Colon (tissue), 2 donors: ENCODE measurements around the gene NR4A1.

Experiments
- FAIRE-seq: peaks from 2 replicates; lab custom pipeline; 2012; peaks lifted over from hg19 to GRCh38; lab: Jason Lieb, UNC
- donor health status: control.
- donor health status: control.

The NR4A1 gene

DNA sequence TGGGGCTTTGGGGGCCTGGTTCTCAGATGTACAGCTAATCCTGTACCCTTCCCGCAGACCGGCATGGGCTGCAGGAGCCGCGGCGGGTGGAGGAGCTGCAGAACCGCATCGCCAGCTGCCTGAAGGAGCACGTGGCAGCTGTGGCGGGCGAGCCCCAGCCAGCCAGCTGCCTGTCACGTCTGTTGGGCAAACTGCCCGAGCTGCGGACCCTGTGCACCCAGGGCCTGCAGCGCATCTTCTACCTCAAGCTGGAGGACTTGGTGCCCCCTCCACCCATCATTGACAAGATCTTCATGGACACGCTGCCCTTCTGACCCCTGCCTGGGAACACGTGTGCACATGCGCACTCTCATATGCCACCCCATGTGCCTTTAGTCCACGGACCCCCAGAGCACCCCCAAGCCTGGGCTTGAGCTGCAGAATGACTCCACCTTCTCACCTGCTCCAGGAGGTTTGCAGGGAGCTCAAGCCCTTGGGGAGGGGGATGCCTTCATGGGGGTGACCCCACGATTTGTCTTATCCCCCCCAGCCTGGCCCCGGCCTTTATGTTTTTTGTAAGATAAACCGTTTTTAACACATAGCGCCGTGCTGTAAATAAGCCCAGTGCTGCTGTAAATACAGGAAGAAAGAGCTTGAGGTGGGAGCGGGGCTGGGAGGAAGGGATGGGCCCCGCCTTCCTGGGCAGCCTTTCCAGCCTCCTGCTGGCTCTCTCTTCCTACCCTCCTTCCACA, 7.6 kb downstream of the NR4A1 start:
- no peak for FAIRE-seq

GRCh38 chr12:52059582-52060497, 8.6 kb downstream of the NR4A1 start:
- FAIRE-seq, result no peak

- FAIRE-seq, result no peak
These were observed 9.4 kb downstream of the NR4A1 start for GRCh38 chr12:52060498-52061177.

DNA sequence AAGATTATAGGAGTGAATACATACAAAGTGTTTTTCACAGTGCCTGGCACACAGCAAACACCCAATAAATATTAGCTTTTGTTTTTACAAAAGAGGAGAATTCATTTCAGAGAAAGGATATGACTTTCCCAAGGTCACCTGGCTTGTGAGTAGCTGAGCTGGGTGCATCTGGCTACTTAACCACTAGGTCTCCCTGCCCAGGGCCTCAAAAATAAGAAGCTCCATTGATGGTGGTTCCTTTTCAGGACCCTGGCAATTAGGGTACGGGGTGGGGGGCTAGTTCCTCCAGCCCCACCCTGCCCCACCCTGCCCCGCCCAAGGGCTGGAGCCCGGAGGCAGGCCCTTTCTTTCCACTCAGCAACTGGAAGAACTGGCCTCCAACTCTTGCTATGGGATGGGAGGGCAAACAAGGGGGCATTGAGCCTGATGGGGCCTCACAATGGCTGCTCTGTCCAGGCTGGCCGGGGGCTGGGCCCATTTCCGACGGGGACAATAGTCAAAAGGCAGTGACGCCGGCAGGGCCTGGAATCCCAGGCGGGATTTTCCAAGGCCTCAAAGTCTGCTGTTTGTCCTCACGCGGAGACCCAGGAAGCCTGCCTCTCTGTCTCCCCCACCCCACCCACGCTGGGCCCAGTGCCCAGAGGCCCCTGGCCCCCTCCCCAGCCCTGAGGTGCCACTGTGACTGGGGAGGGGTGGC, 10.4 kb downstream of the NR4A1 start:
- no peak for FAIRE-seq

GRCh38 chr12:52062167-52063081, 11.2 kb downstream of the NR4A1 start:
- FAIRE-seq, result no peak

DNA sequence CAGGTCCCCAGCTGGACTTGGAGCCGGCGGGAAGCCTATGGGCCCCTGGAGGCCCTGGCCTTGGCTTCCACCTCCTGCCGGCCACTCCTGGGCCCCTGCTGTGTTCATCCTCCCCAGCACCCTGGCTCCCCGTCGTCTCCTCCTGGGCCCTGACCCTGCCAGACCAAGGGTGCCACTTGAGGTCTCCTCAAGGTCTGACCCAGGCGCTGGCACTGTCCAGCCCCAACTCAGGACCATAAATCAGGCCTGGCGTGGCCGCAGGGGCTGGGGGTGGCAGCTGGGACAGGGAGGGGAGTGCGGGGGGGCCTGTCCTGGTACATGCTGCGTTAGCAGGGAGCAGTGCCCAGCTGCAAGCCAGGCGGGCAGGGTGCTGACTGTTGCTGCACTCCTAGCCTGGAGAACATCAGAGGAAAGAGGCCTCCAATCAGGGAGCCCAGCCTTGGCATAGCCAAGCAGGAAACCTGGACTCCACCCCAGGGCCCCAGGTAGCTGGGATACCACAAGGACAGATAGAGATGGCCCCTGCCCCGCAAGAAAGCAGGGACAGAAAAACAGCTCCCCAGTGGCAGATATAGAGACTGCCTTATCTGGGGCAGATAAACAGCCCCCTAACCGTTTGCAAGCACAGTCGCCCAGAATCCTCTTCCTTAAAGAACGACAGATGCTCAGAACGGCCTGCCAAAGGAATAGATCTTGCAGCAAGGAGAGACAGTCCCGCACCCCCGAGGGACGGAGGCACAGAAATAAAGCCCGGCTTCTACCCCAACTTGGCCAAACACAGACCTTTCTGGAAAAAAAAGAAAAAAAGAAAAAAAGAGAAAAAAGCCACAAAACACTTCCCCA, 12.1 kb downstream of the NR4A1 start:
- no peak for FAIRE-seq

DNA sequence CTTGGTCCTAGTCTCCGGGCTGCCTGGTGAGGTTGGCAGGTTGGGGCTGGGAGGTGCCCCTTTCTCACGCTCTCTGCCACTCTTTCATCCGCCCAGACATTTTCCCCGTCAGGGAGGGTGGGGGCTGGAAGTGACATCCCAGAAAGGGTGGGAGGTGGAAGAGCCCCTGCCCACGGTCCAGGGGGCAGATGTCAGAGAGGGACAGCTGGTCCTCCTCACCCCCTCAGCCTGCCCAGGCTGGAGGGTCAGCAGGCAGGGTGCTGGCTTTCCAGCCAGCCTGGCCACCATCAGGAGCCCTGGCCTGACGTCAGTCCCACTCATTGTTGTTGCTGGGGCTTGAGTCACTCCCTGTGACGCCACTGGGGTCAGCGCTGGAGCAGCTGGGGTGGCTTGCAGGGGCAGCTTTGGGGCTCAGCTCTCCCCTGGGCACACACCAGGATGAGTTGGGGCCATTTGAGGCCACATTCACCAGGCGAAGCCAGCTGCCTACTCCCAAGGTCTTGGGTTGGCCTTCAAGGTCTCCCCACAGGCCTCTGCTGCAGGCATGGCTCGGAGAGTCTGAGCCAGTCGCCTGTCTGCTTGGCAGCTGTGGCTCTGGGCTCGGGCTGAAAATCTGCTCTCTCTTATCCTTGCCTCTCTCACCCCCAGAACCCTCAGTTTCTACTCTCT, 12.9 kb downstream of the NR4A1 start:
- no peak for FAIRE-seq

- FAIRE-seq, result no peak
These were observed 15.3 kb downstream of the NR4A1 start for GRCh38 chr12:52066346-52067080.

GRCh38 chr12:52067081-52067374, 15.8 kb downstream of the NR4A1 start:
- FAIRE-seq, result no peak

DNA sequence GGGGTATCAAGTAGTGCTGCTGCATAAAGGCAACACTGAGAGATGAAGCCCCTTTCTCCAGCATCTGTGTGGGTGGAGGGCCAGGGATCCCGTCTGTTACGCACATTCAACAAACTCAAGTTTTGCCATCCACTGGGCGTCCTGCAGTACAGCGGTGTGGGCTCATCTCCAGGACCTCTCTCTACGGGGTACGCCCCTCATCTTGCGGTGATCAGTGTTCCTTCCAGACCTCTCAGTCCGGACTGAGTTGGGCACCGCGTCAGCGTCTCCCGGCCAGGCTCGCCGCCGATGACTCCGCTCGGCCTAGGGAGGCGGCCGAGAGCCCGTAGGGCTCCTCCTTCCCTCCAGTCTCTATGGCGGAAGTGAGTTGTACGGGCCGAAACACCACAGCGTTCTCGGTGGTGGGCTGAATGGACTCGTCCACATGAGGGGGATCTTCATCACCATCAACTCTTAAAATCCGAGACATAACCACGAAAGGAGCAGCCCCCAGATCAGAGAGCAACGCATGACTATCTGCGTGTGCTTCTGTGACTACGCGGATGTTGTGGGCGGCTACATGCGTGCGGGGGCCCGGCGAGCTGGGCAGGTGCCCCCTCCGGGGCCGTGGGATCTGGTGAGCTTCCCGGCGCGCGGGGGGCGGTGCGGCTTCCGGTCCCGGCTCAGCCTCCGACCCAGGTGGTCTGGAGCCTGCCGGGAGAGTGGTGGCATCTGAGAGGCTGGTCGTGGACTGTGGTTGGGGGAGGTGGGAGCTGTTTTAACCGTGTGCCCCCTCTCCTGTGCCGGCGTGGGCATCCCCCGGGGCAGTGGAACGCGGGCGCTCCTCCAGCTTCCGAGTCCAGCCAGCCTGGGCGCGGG, 18.3 kb downstream of the NR4A1 start, which contains the start of gene ATG101:
Gene ATG101 (plus strand): TSS at position 652 of the 858 bp plus-strand sequence. CDS start 3,673 bp downstream, outside the sequence.
- FAIRE-seq, result no peak

GRCh38 chr12:52070185-52070925, 19.1 kb downstream of the NR4A1 start:
- FAIRE-seq, result no peak

DNA sequence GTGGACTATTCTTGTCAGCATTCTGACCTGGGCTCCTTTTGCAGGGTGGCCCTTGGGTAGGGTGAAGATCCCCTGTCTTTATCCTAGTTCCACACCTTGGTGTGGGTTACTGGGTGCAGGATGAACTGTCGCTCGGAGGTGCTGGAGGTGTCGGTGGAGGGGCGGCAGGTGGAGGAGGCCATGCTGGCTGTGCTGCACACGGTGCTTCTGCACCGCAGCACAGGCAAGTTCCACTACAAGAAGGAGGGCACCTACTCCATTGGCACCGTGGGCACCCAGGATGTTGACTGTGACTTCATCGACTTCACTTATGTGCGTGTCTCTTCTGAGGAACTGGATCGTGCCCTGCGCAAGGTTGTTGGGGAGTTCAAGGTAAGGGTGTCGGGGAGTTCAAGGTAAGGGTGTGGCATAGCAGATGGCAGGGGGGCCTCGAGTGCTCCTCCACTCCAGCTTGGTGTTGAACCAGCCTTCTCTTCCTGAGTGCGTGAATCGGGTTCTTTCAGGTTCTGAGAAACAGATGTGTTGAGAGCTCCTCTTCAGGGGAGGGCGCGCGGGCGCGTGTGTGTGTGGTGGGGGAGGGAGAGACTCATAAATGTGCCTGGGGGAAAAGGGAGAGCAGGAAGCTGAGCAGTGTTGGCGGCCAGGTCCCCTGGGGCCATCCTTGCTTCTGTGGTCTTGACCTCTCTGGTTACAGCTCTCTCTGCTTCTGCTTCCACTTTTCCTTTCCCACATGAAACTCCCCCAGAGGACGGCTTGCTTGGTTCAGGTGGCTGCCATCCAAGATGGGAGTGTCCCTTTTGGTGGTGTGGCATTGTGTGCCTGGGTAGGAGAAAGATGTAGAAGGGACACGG, 22.5 kb downstream of the NR4A1 start:
- no peak for FAIRE-seq

DNA sequence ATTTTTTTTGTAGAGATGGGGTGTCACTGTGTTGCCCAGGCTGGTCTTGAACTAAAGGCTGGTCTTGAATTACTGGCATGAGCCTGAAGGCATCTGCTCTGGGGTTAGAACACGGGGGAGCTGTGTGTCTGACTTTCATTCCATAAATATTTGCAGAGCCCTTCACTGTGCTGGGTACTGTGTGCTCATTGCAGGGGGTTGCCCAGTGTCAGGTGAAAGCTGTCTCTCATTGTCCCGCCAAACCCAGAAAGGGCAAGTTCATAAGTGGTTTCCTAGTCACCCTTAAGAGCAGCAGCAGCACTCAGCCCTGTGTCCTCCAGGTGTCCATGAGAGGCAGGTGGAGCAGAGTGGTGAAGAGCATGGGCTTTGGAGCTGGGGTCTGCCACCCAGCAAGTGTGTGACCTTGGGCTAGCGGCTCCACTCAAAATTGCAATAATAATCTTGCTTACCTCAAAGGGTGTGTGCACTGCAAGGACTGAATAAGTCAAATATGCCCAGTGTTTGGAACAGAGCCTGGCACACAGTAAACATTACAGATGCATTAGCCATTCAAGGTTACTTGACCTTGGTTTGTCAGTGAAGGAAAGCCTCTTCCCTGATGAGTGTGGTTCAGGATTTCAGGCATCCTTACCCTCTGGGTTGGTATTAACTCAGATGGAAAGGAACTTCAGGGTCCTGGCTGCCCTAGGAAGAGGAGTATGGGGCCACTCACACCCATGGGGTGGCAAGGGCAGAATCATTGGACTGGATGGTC, 23.9 kb downstream of the NR4A1 start:
- no peak for FAIRE-seq

DNA sequence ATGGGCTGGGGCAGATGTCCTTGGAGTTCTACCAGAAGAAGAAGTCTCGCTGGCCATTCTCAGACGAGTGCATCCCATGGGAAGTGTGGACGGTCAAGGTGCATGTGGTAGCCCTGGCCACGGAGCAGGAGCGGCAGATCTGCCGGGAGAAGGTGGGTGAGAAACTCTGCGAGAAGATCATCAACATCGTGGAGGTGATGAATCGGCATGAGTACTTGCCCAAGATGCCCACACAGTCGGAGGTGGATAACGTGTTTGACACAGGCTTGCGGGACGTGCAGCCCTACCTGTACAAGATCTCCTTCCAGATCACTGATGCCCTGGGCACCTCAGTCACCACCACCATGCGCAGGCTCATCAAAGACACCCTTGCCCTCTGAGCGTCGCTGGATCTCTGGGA, 25.6 kb downstream of the NR4A1 start:
- FAIRE-seq, result no peak

DNA sequence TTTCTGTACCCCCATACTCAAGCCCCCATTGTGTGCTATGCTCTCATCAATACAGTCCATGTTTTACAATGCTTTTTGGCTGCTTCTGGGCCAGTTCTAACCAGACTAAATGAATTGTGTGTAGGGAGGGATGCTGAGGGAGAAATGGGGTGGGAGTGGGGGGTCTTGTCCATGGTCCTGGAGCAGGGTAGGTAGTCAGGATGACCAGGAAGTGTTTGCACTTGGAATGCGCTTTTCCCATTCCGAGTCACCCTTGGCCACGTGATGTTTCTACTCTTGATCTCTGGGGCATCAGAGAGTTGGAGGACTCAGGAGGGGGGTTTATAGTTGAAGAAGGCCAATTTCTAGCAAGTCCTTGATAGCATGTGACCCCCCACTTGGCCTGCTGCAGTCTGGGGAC, 27.0 kb downstream of the NR4A1 start:
- no peak for FAIRE-seq
